Fibroblast of villous mesenchyme (primary cell): ENCODE data around the gene ZNF366. TPM values are rescaled to one million over a fixed set of nuclear protein-coding genes. Genes with fewer than 3 reads are reported as not detected.
A peak's percentile ranks its signal among the peaks of the same experiment; 100 is the strongest.

Source experiments
- DNase-seq: peaks from one replicate; pipeline ENCODE4 v3.0.0-alpha.2; 2010; ENCODE audit warnings: low read depth
- H3K4me3 ChIP-seq: 2 replicates; pipeline ENCODE4 v1.5.1; 2011; ENCODE audit warnings: low read depth, mild to moderate bottlenecking, low read length
- total RNA-seq: library from RNA; depleted of rRNA; stranded (reverse); fragments of >200 nt; gene quantifications from 2 replicates; pipeline ENCODE4 v1.2.3, GENCODE V29; 2012
- TF ChIP-seq, protein P1 (sequence below): IDR thresholded peaks from 2 replicates; pipeline ENCODE4 v1.5.1; 2012; ENCODE audit warnings: low read depth, mild to moderate bottlenecking, low read length; ENCODE audit not compliant: insufficient read depth

The ZNF366 gene
- total RNA-seq, 1 donor = under 0.01 TPM

DNA sequence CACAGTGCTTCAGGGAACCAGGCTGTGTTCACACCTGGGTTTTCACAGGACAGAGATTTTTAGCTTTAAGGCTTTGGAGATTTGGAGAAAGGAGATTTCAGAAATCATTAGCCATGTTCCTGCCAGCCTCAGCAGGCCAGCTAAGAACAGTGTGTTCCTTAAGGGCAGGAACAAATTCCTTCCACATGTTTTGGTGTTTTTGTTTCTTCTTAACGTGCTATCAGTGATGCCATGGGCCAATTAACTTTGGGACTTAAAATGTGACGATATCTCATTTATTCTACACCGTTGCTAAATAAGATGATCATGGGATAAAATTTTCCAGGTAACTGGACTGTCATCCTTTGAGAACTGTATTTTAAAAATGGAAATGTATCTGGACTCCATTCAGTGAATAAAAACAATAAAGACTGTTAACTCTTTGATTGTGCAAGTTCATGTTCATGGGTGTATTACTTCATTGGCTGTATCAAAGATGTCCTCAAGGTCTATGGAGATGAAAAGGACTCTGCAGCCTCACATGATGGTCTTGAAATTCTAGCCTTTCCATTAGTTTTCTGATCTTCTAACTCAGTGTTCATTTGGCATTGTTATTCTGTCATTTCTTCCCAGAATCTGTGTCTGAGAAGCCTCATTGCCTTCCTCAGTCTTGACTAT lies 72.3 kb downstream of the ZNF366 start:
- H3K4me3 ChIP-seq = no peak overlapping the region
- TF ChIP-seq, protein P1, sequence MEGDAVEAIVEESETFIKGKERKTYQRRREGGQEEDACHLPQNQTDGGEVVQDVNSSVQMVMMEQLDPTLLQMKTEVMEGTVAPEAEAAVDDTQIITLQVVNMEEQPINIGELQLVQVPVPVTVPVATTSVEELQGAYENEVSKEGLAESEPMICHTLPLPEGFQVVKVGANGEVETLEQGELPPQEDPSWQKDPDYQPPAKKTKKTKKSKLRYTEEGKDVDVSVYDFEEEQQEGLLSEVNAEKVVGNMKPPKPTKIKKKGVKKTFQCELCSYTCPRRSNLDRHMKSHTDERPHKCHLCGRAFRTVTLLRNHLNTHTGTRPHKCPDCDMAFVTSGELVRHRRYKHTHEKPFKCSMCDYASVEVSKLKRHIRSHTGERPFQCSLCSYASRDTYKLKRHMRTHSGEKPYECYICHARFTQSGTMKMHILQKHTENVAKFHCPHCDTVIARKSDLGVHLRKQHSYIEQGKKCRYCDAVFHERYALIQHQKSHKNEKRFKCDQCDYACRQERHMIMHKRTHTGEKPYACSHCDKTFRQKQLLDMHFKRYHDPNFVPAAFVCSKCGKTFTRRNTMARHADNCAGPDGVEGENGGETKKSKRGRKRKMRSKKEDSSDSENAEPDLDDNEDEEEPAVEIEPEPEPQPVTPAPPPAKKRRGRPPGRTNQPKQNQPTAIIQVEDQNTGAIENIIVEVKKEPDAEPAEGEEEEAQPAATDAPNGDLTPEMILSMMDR = no peak
- DNase-seq = no peak

- no peak overlapping the region for H3K4me3 ChIP-seq
- no peak for DNase-seq
- TF ChIP-seq, protein P1 = no peak
Observed at GRCh38 chr5:72434056-72434780, 73.0 kb downstream of the ZNF366 start.

GRCh38 chr5:72433522-72433921 lies 73.7 kb downstream of the ZNF366 start:
- TF ChIP-seq, protein P1 = no peak
- H3K4me3 ChIP-seq = no peak overlapping the region
- DNase-seq = no peak

DNA sequence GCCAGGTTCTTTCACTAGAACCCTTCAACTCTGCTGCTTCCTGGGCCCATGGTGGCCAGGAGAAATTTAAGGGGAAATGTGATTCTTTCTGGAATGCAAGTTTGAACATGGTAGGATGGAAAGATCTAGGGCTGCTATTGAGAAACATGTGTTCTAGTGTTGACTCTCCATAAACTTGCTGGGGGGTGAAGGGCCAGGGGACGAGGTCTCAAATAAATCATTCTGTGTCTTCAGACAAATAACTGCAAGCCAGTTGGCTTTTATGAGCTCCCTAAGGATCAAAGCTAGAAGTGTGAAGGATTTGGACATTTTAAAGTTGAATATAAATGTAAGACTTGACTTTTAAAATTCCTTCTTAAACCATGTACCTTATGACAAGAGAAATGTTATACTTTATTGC lies 78.5 kb downstream of the ZNF366 start:
- DNase-seq = peak; percentile 48
- no peak overlapping the region for H3K4me3 ChIP-seq
- TF ChIP-seq, protein P1 = no peak

GRCh38 chr5:72427488-72428437 lies 79.4 kb downstream of the ZNF366 start:
- TF ChIP-seq, protein P1 = no peak
- H3K4me3 ChIP-seq = no peak overlapping the region
- DNase-seq = peak; percentile 76

DNA sequence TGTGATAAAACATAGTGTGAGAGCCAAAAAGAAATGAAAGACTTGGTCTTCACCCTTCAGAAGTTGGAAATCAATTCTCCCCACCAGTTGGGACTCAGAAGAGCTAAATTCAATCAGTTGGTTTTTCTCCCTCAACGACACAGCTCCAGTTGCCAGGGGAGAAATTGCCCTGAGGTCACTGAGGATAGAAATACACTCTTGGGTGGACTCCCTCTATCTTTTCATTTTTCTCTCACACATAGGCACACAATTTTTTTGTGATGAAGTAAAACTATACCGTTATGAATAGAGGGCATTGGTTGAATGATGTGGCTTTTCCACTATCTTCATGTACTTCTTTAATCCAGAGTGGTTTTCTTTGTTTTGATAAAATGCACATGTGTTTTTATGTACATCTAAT lies 80.2 kb downstream of the ZNF366 start:
- DNase-seq = no peak
- H3K4me3 ChIP-seq = no peak overlapping the region
- TF ChIP-seq, protein P1 = no peak
